GM21447 (cell line): ENCODE results near the gene SLC13A4.

ENCODE experiments used
- ATAC-seq: cut with Tn5 transposase; IDR thresholded peaks from one replicate; pipeline ENCODE4 v1.9.1; 2021; ENCODE audit not compliant: unreplicated experiment

The SLC13A4 gene

GRCh38 chr7:135721198-135721820, 6.7 kb downstream of the SLC13A4 start:
- ATAC-seq: no peak

- ATAC-seq: no peak
Measured at GRCh38 chr7:135719688-135720087, 8.3 kb downstream of the SLC13A4 start.

GRCh38 chr7:135718794-135719437, 9.1 kb downstream of the SLC13A4 start:
- no peak for ATAC-seq

- ATAC-seq: no peak
Measured at GRCh38 chr7:135718219-135718618, 9.8 kb downstream of the SLC13A4 start.

GRCh38 chr7:135717693-135718092, 10.3 kb downstream of the SLC13A4 start:
- no peak for ATAC-seq

GRCh38 chr7:135716677-135717238, 11.2 kb downstream of the SLC13A4 start:
- ATAC-seq: no peak

GRCh38 chr7:135715673-135716072, 12.3 kb downstream of the SLC13A4 start:
- ATAC-seq: no peak

GRCh38 chr7:135715055-135715522, 12.9 kb downstream of the SLC13A4 start:
- no peak for ATAC-seq

GRCh38 chr7:135714534-135715009, 13.4 kb downstream of the SLC13A4 start:
- no peak for ATAC-seq

GRCh38 chr7:135713836-135714470, 14.0 kb downstream of the SLC13A4 start:
- no peak for ATAC-seq

GRCh38 chr7:135712796-135713195, 15.2 kb downstream of the SLC13A4 start:
- ATAC-seq: no peak

GRCh38 chr7:135712182-135712782, 15.7 kb downstream of the SLC13A4 start:
- no peak for ATAC-seq

GRCh38 chr7:135711139-135711469, 16.9 kb downstream of the SLC13A4 start:
- ATAC-seq: no peak

- ATAC-seq: no peak
Measured at GRCh38 chr7:135710417-135711138, 17.4 kb downstream of the SLC13A4 start.

- ATAC-seq: no peak
Measured at GRCh38 chr7:135709508-135709907, 18.5 kb downstream of the SLC13A4 start.

- no peak for ATAC-seq
Measured at GRCh38 chr7:135708041-135708440, 19.9 kb downstream of the SLC13A4 start.

GRCh38 chr7:135707570-135707966, 20.4 kb downstream of the SLC13A4 start:
- no peak for ATAC-seq

GRCh38 chr7:135706858-135707569, 21.0 kb downstream of the SLC13A4 start:
- ATAC-seq: no peak

GRCh38 chr7:135706038-135706742, 21.8 kb downstream of the SLC13A4 start:
- no peak for ATAC-seq

- no peak for ATAC-seq
Measured at GRCh38 chr7:135704698-135705097, 23.3 kb downstream of the SLC13A4 start.
